GM23338 (cell line): ENCODE results near the gene NET1. TPM values are rescaled to one million over a fixed set of nuclear protein-coding genes. Genes with fewer than 3 reads are reported as not detected.

Experiments used
- ATAC-seq: fragments of 200-7000 bp; cut with Tn5 transposase; 3 replicates; pipeline ENCODE4 v1.9.1; 2020
- DNase-seq: peaks from one replicate; pipeline ENCODE4 v3.0.0-alpha.2; 2015; ENCODE audit warnings: low spot score
- H2AFZ ChIP-seq: fragments of 200-600 bp; sonication (generic); 2 replicates; pipeline ENCODE4 v1.8.0; 2016; ENCODE audit warnings: antibody characterized with exemption, mild to moderate bottlenecking, moderate library complexity
- H3F3A ChIP-seq: fragments of 200-600 bp; sonication (generic); replicated peaks from 2 replicates; pipeline ENCODE4 v1.8.0; 2017; ENCODE audit warnings: antibody characterized with exemption, mixed run types, low read depth
- H3K27ac ChIP-seq: fragments of 200-600 bp; sonication (generic); 2 replicates; pipeline ENCODE4 v1.6.1; 2016; ENCODE audit warnings: low read depth
- H3K27me3 ChIP-seq: fragments of 200-600 bp; sonication (generic); 2 replicates; pipeline ENCODE4 v1.8.0; 2016; ENCODE audit warnings: mild to moderate bottlenecking, mixed run types, moderate library complexity; ENCODE audit not compliant: insufficient read depth
- H3K36me3 ChIP-seq: fragments of 200-600 bp; sonication (generic); 2 replicates; pipeline ENCODE4 v1.8.0; 2016; ENCODE audit warnings: mild to moderate bottlenecking; ENCODE audit not compliant: insufficient read depth
- H3K4me1 ChIP-seq: fragments of 200-600 bp; sonication (generic); 2 replicates; pipeline ENCODE4 v1.8.0; 2016; ENCODE audit warnings: mild to moderate bottlenecking, moderate library complexity; ENCODE audit not compliant: insufficient read depth
- H3K4me2 ChIP-seq: fragments of 200-600 bp; sonication (generic); 2 replicates; pipeline ENCODE4 v1.7.1; 2017; ENCODE audit warnings: mixed run types
- H3K4me3 ChIP-seq: fragments of 200-600 bp; sonication (generic); 2 replicates; pipeline ENCODE4 v1.6.1; 2016; ENCODE audit warnings: mixed run types
- H3K79me2 ChIP-seq: fragments of 200-600 bp; sonication (generic); replicated peaks from 2 replicates; pipeline ENCODE4 v1.8.0; 2017; ENCODE audit warnings: mild to moderate bottlenecking; ENCODE audit not compliant: insufficient read depth
- H3K9me2 ChIP-seq: fragments of 200-600 bp; sonication (generic); 2 replicates; pipeline ENCODE4 v1.8.0; 2017; ENCODE audit not compliant: insufficient read depth
- H4K20me1 ChIP-seq: fragments of 200-600 bp; sonication (generic); replicated peaks from 2 replicates; pipeline ENCODE4 v1.8.0; 2017; ENCODE audit warnings: mild to moderate bottlenecking; ENCODE audit not compliant: insufficient read depth
- H3K27ac Mint-ChIP-seq: 2 replicates; pipeline ENCODE4 v1.8.0; 2020; ENCODE audit warnings: inconsistent platforms, mild to moderate bottlenecking, moderate library complexity, mixed read lengths
- H3K27me3 Mint-ChIP-seq: 3 replicates; pipeline ENCODE4 v1.8.0; 2022; ENCODE audit warnings: low read depth, mild to moderate bottlenecking, moderate library complexity, mixed read lengths, inconsistent platforms; ENCODE audit not compliant: insufficient read depth, poor library complexity
- H3K36me3 Mint-ChIP-seq: 3 replicates; pipeline ENCODE4 v1.8.0; 2021; ENCODE audit warnings: low read depth, mild to moderate bottlenecking, inconsistent platforms, moderate library complexity, mixed read lengths
- H3K4me1 Mint-ChIP-seq: 3 replicates; pipeline ENCODE4 v1.8.0; 2020; ENCODE audit warnings: mild to moderate bottlenecking, inconsistent platforms, mixed read lengths
- H3K4me3 Mint-ChIP-seq: 3 replicates; pipeline ENCODE4 v1.8.0; 2021; ENCODE audit warnings: moderate library complexity, mild to moderate bottlenecking, inconsistent platforms, mixed read lengths
- H3K9me3 Mint-ChIP-seq: 3 replicates; pipeline ENCODE4 v1.8.0; 2020; ENCODE audit warnings: moderate library complexity, mild to moderate bottlenecking, inconsistent platforms, mixed read lengths
- ETS1 ChIP-seq: IDR thresholded peaks from 2 replicates; pipeline ENCODE4 v1.6.1; 2016; ENCODE audit warnings: antibody characterized with exemption
- EZH2phosphoT487 ChIP-seq: fragments of 200-600 bp; sonication (generic); IDR thresholded peaks from one replicate; pipeline ENCODE4 v1.8.1; 2018; ENCODE audit warnings: antibody characterized with exemption; ENCODE audit not compliant: unreplicated experiment
- JUNB ChIP-seq: IDR thresholded peaks from one replicate; pipeline ENCODE4 v1.6.1; 2016; ENCODE audit warnings: antibody characterized with exemption; ENCODE audit not compliant: unreplicated experiment
- NANOG ChIP-seq: IDR thresholded peaks from 2 replicates; pipeline ENCODE4 v1.6.1; 2016; ENCODE audit warnings: antibody characterized with exemption, borderline replicate concordance
- POLR2AphosphoS5 ChIP-seq: IDR thresholded peaks from 2 replicates; pipeline ENCODE4 v1.6.1; 2016; ENCODE audit warnings: antibody characterized with exemption, low read depth
- REST ChIP-seq: IDR thresholded peaks from one replicate; pipeline ENCODE4 v1.6.1; 2018; ENCODE audit warnings: antibody characterized with exemption; ENCODE audit not compliant: unreplicated experiment
- ZNF331 ChIP-seq: fragments of 250-450 bp; sonication (Bioruptor Pico); IDR thresholded peaks from 2 replicates; pipeline ENCODE4 v1.5.0; 2020; ENCODE audit warnings: low read depth, mild to moderate bottlenecking, moderate library complexity
- polyA plus RNA-seq: library from polyadenylated mRNA; unstranded; fragments of >200 nt; fragmentation: Nextera tagmentation; extraction: Ambion mirVana; gene quantifications from 2 replicates; pipeline ENCODE4 v1.2.1, GENCODE V29; 2016
- total RNA-seq: library from RNA; depleted of rRNA; stranded (reverse); fragments of >200 nt; shearing (Covaris generic); gene quantifications from 2 replicates; pipeline ENCODE4 v1.2.3, GENCODE V29; 2014
- TF ChIP-seq, protein P1 (sequence below), 2 experiments: fragments of 200-600 bp in 1 of 2; sonication (generic) in 1 of 2; conservative IDR thresholded peaks; 2 replicates each; pipeline versions ENCODE4 v1.5.1 to v1.6.1; 2016 to 2017; ENCODE audit warnings: antibody characterized with exemption in 2 of 2, low read depth in 2 of 2, mild to moderate bottlenecking in 2 of 2, moderate library complexity in 1 of 2

The NET1 gene
- total and polyA plus RNA-seq, 2 experiments from 2014 or later, result 47.9 to 93.9 TPM

DNA sequence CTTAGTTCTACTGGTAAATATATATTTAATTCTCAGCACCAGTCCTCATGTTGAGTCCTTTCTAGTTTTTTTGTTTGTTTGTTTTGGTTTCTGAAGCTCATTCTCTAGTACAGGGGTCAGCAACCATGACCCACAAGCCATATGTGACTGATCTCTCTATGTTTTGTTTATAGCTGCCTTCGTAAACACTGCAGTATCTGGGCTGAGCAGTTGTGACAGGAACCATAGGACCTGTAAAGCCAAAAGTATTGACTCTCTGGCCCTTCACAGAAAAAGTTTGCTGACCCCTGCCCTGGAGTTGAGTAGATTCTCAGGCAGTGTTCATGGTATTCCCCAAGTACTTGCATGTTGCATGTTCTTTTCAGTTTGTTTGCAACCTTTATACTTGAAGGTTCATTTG is 20.8 kb downstream of the NET1 start:
- ATAC-seq (no peak), DNase-seq (no peak)
- Mint-ChIP-seq H3K9me3 (peaks cover 6% of the 10 kb centered on the region; the same call in 2 of the 3 replicates), H3K27me3 (peaks cover 4% of the 10 kb centered on the region), H3K36me3 (peaks cover 35% of the 10 kb centered on the region), H3K4me1 (peaks cover 5% of the 10 kb centered on the region; the same call in 1 of the 3 replicates), H3K4me3 (no peak overlapping the region), H3K27ac (no peak overlapping the region; the same call in 1 of the 2 replicates)
- Histone ChIP-seq H4K20me1 (peaks cover 3% of the 10 kb centered on the region; the same call in 1 of the 2 replicates), H3K4me3 (no peak overlapping the region), H2AFZ (no peak overlapping the region), H3K27me3 (no peaks in the 10 kb centered on the region), H3F3A (no peaks in the 10 kb centered on the region), H3K4me1 (no peaks in the 10 kb centered on the region; the same call in 1 of the 2 replicates), H3K79me2 (peaks cover 37% of the 10 kb centered on the region), H3K4me2 (no peak overlapping the region), H3K27ac (no peak overlapping the region), H3K36me3 (peaks cover 23% of the 10 kb centered on the region; the same call in 1 of the 2 replicates), H3K9me2 (no peaks in the 10 kb centered on the region)
- TF ChIP-seq ETS1, result no peak
- no peak for TF ChIP-seq ZNF331 (CRISPR knock-in tag)
- TF ChIP-seq, protein P1, sequence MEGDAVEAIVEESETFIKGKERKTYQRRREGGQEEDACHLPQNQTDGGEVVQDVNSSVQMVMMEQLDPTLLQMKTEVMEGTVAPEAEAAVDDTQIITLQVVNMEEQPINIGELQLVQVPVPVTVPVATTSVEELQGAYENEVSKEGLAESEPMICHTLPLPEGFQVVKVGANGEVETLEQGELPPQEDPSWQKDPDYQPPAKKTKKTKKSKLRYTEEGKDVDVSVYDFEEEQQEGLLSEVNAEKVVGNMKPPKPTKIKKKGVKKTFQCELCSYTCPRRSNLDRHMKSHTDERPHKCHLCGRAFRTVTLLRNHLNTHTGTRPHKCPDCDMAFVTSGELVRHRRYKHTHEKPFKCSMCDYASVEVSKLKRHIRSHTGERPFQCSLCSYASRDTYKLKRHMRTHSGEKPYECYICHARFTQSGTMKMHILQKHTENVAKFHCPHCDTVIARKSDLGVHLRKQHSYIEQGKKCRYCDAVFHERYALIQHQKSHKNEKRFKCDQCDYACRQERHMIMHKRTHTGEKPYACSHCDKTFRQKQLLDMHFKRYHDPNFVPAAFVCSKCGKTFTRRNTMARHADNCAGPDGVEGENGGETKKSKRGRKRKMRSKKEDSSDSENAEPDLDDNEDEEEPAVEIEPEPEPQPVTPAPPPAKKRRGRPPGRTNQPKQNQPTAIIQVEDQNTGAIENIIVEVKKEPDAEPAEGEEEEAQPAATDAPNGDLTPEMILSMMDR (conservative IDR thresholded peaks at IDR 0.05; ENCODE audit: low read depth in 2 of 2), result no peak
- no peak for TF ChIP-seq EZH2phosphoT487
- no peak for TF ChIP-seq NANOG
- TF ChIP-seq REST, result no peak
- TF ChIP-seq POLR2AphosphoS5, result no peak
- no peak for TF ChIP-seq JUNB
